HG03469 (cell line): ENCODE measurements around the gene PSMB7.

Experiments used
- ATAC-seq: cut with Tn5 transposase; IDR thresholded peaks from one replicate; pipeline ENCODE4 v1.9.1; 2021; ENCODE audit warnings: mild to moderate bottlenecking, moderate library complexity, moderate number of reproducible peaks; ENCODE audit not compliant: unreplicated experiment

PSMB7 gene

GRCh38 chr9:124304285-124304684 is 111.0 kb downstream of the PSMB7 start:
- ATAC-seq, result no peak

GRCh38 chr9:124303762-124304161 is 111.5 kb downstream of the PSMB7 start:
- ATAC-seq, result no peak
